GM21423 (cell line): Measurements from ENCODE around the gene PSG11.
"Not testable (repeated sequence)": the region's sequence is repeated elsewhere in the genome, so short reads cannot be mapped to it uniquely, and the experiment has no call there.

Experiments
- ATAC-seq: cut with Tn5 transposase; IDR thresholded peaks from one replicate; pipeline ENCODE4 v1.9.1; 2021; ENCODE audit warnings: mild to moderate bottlenecking, moderate library complexity; ENCODE audit not compliant: unreplicated experiment

The PSG11 gene

GRCh38 chr19:42989851-42990250, 36.4 kb downstream of the PSG11 start:
- no peak for ATAC-seq

GRCh38 chr19:42989186-42989585, 37.1 kb downstream of the PSG11 start:
- ATAC-seq: not testable (repeated sequence)

- ATAC-seq: not testable (repeated sequence)
These were observed 38.1 kb downstream of the PSG11 start for GRCh38 chr19:42988206-42988605.

- ATAC-seq: no peak
These were observed 40.7 kb downstream of the PSG11 start for GRCh38 chr19:42985588-42985987.

- ATAC-seq: not testable (repeated sequence)
These were observed 44.2 kb downstream of the PSG11 start for GRCh38 chr19:42982111-42982510.

- not testable (repeated sequence) for ATAC-seq
These were observed 54.8 kb downstream of the PSG11 start for GRCh38 chr19:42971451-42971850.

- no peak for ATAC-seq
These were observed 61.1 kb downstream of the PSG11 start for GRCh38 chr19:42965176-42965575.

- no peak for ATAC-seq
These were observed 65.2 kb downstream of the PSG11 start for GRCh38 chr19:42961119-42961518.
